HL-60 (cell line): ENCODE data around the gene IMPDH1.

Source experiments
- DNase-seq, 2 experiments: peaks; one replicate each; pipeline ENCODE4 v3.0.0-alpha.2; 2010 to 2020; ENCODE audit warnings: low read depth in 1 of 2, low spot score in 1 of 2
- H3K27ac ChIP-seq: fragments of 250-450 bp; sonication (Bioruptor Pico); replicated peaks from 2 replicates; pipeline ENCODE4 v1.5.1; 2020; ENCODE audit warnings: mild to moderate bottlenecking, moderate library complexity
- H3K27me3 ChIP-seq: fragments of 250-450 bp; sonication (Bioruptor Pico); 2 replicates; pipeline ENCODE4 v1.5.1; 2021; ENCODE audit warnings: mild to moderate bottlenecking, moderate library complexity; ENCODE audit not compliant: insufficient read depth, poor library complexity, severe bottlenecking
- H3K4me3 ChIP-seq: replicated peaks from 2 replicates; pipeline ENCODE4 v1.5.1; 2011; ENCODE audit warnings: mild to moderate bottlenecking, control low read depth, low read length; ENCODE audit not compliant: insufficient read depth
- CTCF ChIP-seq: IDR thresholded peaks from one replicate; pipeline ENCODE4 v1.5.1; 2011; ENCODE audit warnings: low read length, control low read depth, inconsistent platforms; ENCODE audit not compliant: insufficient read depth
- GABPA ChIP-seq: IDR thresholded peaks from 2 replicates; pipeline ENCODE4 v1.6.1; 2012; ENCODE audit warnings: low read depth
- POLR2AphosphoS5 ChIP-seq: IDR thresholded peaks from 2 replicates; pipeline ENCODE4 v1.6.1; 2012; ENCODE audit warnings: low read depth
- REST ChIP-seq: IDR thresholded peaks from 2 replicates; pipeline ENCODE4 v1.6.1; 2012; ENCODE audit warnings: low read depth; ENCODE audit not compliant: insufficient replicate concordance
- SPI1 ChIP-seq: IDR thresholded peaks from 2 replicates; pipeline ENCODE4 v1.6.1; 2012; ENCODE audit warnings: low read depth, mild to moderate bottlenecking, borderline replicate concordance

IMPDH1 gene

GRCh38 chr7:128431221-128431620 is 21.4 kb upstream of the IMPDH1 start:
- Histone ChIP-seq H3K4me3 (no peak overlapping the region), H3K27me3 (no peaks in the 10 kb centered on the region), H3K27ac (no peak overlapping the region)
- no peak for DNase-seq
- TF ChIP-seq CTCF: no peak
- TF ChIP-seq SPI1: no peak
- no peak for TF ChIP-seq REST
- no peak for TF ChIP-seq POLR2AphosphoS5
- no peak for TF ChIP-seq GABPA

- Histone ChIP-seq H3K4me3 (no peak overlapping the region), H3K27me3 (no peaks in the 10 kb centered on the region), H3K27ac (no peak overlapping the region)
- DNase-seq: no peak
- TF ChIP-seq SPI1: no peak
- no peak for TF ChIP-seq REST
- TF ChIP-seq POLR2AphosphoS5: no peak
- TF ChIP-seq CTCF: no peak
- TF ChIP-seq GABPA: no peak
Observed at GRCh38 chr7:128430207-128430606, 20.4 kb upstream of the IMPDH1 start.

DNA sequence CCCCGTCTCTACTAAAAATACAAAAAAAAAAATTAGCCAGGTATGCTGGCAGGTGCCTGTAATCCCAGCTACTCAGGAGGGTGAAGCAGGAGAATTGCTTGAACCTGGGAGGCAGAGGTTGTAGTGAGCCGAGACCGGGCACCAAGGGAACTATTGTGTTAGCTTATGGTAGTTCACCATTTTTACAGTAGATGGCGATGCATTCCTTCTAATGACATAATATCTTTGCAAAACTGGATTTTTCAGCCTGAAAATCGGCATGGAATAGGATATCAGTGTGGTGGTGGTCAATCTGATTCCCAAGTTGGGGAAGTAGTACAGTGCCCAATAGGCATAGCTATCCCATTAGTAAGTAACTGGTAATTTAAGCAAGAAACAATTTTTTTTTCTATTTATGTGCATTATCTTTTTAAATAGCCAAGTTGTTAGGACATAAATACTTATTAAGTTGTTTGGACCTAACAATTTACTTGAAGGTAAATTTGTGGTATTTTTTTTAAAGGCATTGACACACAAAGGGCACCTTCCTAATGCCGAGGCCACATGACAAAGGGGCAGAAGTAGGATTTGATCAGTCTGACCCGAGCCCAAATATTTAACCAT is 17.6 kb upstream of the IMPDH1 start:
- Histone ChIP-seq H3K27ac (no peak overlapping the region), H3K27me3 (no peaks in the 10 kb centered on the region), H3K4me3 (no peak overlapping the region)
- TF ChIP-seq SPI1: no peak
- peak; percentile 50 for TF ChIP-seq CTCF
- no peak for TF ChIP-seq REST
- TF ChIP-seq POLR2AphosphoS5: no peak
- DNase-seq: peak in 1 of 2 experiments; percentile 51
